B cell (primary cell): ENCODE data around the gene DLG2.

Experiments used
- EZH2 ChIP-seq: IDR thresholded peaks from 2 replicates; pipeline ENCODE4 v1.6.1; 2012; ENCODE audit warnings: borderline replicate concordance, low read depth, mild to moderate bottlenecking, moderate library complexity, low read length; ENCODE audit not compliant: insufficient read depth, poor library complexity, severe bottlenecking
- TF ChIP-seq, protein P1 (sequence below): fragments of 200-600 bp; IDR thresholded peaks from one replicate; pipeline ENCODE4 v1.8.0; 2022; ENCODE audit warnings: antibody characterized with exemption, mild to moderate bottlenecking

DNA sequence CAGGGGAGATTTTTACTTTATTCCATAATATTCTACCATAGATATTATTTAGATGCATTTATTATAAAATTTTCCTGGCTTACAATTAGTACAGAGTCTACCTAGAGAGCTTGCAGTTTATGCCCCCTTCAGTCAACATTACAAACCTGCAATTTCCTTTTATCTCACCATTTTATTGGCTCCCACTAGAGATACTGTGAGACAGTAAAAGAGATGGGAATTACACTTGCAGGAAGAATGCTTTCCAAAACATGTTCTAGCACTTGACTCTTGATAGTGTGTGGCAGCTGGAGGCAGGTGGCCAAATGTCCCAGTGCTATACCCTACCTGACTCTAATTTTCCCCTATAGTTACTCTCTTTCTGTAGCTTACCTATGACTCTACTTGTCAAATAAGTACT is 863.2 kb downstream of the DLG2 start:
- TF ChIP-seq, protein P1, sequence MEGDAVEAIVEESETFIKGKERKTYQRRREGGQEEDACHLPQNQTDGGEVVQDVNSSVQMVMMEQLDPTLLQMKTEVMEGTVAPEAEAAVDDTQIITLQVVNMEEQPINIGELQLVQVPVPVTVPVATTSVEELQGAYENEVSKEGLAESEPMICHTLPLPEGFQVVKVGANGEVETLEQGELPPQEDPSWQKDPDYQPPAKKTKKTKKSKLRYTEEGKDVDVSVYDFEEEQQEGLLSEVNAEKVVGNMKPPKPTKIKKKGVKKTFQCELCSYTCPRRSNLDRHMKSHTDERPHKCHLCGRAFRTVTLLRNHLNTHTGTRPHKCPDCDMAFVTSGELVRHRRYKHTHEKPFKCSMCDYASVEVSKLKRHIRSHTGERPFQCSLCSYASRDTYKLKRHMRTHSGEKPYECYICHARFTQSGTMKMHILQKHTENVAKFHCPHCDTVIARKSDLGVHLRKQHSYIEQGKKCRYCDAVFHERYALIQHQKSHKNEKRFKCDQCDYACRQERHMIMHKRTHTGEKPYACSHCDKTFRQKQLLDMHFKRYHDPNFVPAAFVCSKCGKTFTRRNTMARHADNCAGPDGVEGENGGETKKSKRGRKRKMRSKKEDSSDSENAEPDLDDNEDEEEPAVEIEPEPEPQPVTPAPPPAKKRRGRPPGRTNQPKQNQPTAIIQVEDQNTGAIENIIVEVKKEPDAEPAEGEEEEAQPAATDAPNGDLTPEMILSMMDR = no peak
- no peak for TF ChIP-seq EZH2
